Sigmoid colon (tissue), 4 donors: ENCODE measurements around the gene GPR42.

Source experiments
- EP300 ChIP-seq, 4 donors: sonication (generic); formaldehyde crosslinking; IDR thresholded peaks; one replicate each; pipeline ENCODE4 v1.6.1; 2017; ENCODE audit warnings: antibody characterized with exemption in 4 of 4
- POLR2A ChIP-seq, 2 donors: fragments of 450-650 bp; IDR thresholded peaks; one replicate each; pipeline ENCODE4 v1.6.1; 2016; ENCODE audit warnings: antibody characterized with exemption in 2 of 2, mild to moderate bottlenecking in 2 of 2, moderate library complexity in 2 of 2
- POLR2AphosphoS5 ChIP-seq, 4 donors: sonication (generic); formaldehyde crosslinking; IDR thresholded peaks; one replicate each; pipeline ENCODE4 v1.6.1; 2017; ENCODE audit warnings: antibody characterized with exemption in 4 of 4
- TF ChIP-seq, protein P1 (sequence below), 4 experiments: fragments of 450-650 bp in 3 of 4; fragments of 200-600 bp in 1 of 4; IDR thresholded peaks; one replicate each; pipeline ENCODE4 v1.5.1; 2016 to 2019; ENCODE audit warnings: antibody characterized with exemption in 4 of 4, mild to moderate bottlenecking in 3 of 4, moderate library complexity in 2 of 4

- TF ChIP-seq EP300 (IDR thresholded peaks at IDR 0.05), result no peak
- TF ChIP-seq, protein P1, sequence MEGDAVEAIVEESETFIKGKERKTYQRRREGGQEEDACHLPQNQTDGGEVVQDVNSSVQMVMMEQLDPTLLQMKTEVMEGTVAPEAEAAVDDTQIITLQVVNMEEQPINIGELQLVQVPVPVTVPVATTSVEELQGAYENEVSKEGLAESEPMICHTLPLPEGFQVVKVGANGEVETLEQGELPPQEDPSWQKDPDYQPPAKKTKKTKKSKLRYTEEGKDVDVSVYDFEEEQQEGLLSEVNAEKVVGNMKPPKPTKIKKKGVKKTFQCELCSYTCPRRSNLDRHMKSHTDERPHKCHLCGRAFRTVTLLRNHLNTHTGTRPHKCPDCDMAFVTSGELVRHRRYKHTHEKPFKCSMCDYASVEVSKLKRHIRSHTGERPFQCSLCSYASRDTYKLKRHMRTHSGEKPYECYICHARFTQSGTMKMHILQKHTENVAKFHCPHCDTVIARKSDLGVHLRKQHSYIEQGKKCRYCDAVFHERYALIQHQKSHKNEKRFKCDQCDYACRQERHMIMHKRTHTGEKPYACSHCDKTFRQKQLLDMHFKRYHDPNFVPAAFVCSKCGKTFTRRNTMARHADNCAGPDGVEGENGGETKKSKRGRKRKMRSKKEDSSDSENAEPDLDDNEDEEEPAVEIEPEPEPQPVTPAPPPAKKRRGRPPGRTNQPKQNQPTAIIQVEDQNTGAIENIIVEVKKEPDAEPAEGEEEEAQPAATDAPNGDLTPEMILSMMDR (IDR thresholded peaks at IDR 0.05), result no peak
- no peak for TF ChIP-seq POLR2AphosphoS5 (IDR thresholded peaks at IDR 0.05)
- no peak for TF ChIP-seq POLR2A (IDR thresholded peaks at IDR 0.05)
These were observed 19.3 kb upstream of the GPR42 start for GRCh38 chr19:35351411-35352176.
